GM13977 (cell line): ENCODE data around the gene TUSC2.

ENCODE experiments used
- DNase-seq: peaks from one replicate; pipeline ENCODE4 v3.0.0; 2012; ENCODE audit warnings: low spot score
- in situ Hi-C: fragments of 300-500 bp; cut with MboI; formaldehyde crosslinking; loops from one replicate; pipeline ENCODE4 v1.12.0; 2022; ENCODE audit warnings: low sequenced_read_pairs, low pct_unique_long_range_greater_than_20kb, mixed read lengths, inconsistent platforms; ENCODE audit not compliant: unreplicated experiment
- TF ChIP-seq, protein P1 (sequence below): IDR thresholded peaks from 2 replicates; pipeline ENCODE4 v1.5.1; 2012; ENCODE audit warnings: mild to moderate bottlenecking, control low read depth; ENCODE audit not compliant: insufficient read depth; ENCODE audit errors: extremely low read depth, missing control alignments

Gene TUSC2, protein sequence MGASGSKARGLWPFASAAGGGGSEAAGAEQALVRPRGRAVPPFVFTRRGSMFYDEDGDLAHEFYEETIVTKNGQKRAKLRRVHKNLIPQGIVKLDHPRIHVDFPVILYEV

GRCh38 chr3:50327943-50328691, at the start of gene TUSC2:
Gene TUSC2 (minus strand): TSS chr3:50328223. CDS start chr3:50328099, 124 bp downstream.
- peak; percentile 98 for DNase-seq
- TF ChIP-seq, protein P1, sequence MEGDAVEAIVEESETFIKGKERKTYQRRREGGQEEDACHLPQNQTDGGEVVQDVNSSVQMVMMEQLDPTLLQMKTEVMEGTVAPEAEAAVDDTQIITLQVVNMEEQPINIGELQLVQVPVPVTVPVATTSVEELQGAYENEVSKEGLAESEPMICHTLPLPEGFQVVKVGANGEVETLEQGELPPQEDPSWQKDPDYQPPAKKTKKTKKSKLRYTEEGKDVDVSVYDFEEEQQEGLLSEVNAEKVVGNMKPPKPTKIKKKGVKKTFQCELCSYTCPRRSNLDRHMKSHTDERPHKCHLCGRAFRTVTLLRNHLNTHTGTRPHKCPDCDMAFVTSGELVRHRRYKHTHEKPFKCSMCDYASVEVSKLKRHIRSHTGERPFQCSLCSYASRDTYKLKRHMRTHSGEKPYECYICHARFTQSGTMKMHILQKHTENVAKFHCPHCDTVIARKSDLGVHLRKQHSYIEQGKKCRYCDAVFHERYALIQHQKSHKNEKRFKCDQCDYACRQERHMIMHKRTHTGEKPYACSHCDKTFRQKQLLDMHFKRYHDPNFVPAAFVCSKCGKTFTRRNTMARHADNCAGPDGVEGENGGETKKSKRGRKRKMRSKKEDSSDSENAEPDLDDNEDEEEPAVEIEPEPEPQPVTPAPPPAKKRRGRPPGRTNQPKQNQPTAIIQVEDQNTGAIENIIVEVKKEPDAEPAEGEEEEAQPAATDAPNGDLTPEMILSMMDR, result no peak
- in situ Hi-C loops, result no loop called here

DNA sequence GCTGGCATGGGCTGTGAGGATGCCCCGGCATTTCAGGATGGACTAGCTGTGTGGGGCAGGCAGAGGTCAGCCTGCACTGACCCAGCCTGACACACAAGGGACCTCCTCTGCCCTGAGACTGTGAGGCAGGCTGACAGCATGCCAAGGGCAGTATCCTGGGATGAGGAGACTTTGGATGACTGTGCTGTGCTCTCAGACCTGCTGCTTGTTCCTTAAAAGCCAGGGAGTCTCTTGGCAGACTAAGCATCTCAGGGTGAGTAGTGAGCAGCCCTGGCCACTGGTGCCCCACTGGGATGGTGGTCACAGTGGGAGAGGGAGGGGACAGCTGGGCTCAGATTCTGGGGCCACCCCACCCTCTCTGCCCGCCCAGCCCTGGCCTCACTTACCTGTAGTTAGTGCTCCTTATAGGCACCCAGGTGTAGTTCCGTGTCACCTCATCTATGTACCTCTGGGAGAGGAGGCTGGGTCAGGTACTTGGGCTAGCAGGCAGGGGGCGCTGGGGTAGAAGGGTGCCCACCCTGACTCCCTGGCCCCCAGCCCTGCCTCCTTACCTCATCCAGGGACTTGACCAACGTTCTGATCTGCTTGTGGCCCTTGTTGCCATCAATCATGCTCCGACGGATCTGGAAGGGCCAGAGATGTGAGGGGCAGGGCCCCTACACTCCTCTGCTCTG, 47.4 kb upstream of the TUSC2 start:
- TF ChIP-seq, protein P1, result peak; percentile 13
- no peak for DNase-seq
- in situ Hi-C loops, result no loop called here

GRCh38 chr3:50374363-50375257, 46.6 kb upstream of the TUSC2 start:
- DNase-seq, result no peak
- TF ChIP-seq, protein P1, result no peak
- in situ Hi-C loops, result no loop called here

DNA sequence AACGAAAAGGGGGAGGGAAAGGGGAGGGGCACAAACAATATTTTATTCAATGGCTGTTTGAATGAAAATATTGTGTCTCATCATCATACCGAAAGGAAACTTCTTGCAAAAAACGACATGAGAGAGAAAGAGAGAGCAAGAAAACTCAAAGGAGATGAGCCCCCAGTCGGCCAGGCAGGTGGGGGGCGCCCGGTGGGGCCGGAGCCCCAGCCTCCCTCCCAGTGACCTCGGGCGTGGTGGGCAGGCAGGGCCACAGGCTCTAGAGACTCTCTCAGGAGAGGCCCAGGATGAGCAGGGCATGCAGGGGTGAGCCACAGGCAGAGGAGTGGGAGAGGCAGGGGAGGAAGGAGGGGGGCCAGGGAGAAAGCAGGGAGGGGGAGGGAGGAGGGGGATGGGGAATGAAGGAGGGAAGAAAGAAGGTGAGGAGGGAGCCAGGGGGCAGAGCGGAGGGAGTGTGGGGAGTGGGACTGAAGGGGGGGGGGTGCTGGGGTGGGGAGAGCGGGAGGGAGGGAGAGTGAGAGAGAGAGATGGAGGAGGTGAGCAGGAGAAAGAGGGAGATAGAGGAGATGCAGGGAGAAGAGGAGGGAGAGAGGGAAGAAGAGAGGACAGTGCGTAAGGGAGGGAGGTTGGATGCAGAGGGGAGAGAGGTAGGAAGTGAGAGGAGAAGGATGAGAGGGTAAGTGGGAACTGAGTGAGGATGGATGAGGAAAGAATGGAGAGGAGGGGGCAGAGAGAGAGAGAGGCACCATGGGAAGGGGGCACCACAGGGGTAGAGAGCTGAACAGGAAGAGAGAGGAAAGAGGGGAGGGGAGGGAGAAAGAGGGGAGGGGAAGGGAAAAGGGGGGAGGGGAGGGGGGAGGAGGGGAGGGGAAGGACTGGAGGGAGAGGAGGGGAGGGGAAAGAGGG, 45.4 kb upstream of the TUSC2 start:
- in situ Hi-C loops, result no loop called here
- TF ChIP-seq, protein P1, result no peak
- no peak for DNase-seq

GRCh38 chr3:50372349-50372748, 44.3 kb upstream of the TUSC2 start:
- no peak for DNase-seq
- in situ Hi-C loops, result no loop called here
- TF ChIP-seq, protein P1, result no peak
